ENCODE results near the gene CD83. TPM values are rescaled to one million over a fixed set of nuclear protein-coding genes. Genes with fewer than 3 reads are reported as not detected.

The CD83 gene
- total RNA-seq, 1 experiment from 2014 or later: 6.5 TPM

- no peak for DNase-seq
- CTCF ChIA-PET: no interaction called here
- H3K27me3 Mint-ChIP-seq (ENCODE audit: unreplicated experiment): no peaks in the 10 kb centered on the region
- TF ChIP-seq, protein P1, sequence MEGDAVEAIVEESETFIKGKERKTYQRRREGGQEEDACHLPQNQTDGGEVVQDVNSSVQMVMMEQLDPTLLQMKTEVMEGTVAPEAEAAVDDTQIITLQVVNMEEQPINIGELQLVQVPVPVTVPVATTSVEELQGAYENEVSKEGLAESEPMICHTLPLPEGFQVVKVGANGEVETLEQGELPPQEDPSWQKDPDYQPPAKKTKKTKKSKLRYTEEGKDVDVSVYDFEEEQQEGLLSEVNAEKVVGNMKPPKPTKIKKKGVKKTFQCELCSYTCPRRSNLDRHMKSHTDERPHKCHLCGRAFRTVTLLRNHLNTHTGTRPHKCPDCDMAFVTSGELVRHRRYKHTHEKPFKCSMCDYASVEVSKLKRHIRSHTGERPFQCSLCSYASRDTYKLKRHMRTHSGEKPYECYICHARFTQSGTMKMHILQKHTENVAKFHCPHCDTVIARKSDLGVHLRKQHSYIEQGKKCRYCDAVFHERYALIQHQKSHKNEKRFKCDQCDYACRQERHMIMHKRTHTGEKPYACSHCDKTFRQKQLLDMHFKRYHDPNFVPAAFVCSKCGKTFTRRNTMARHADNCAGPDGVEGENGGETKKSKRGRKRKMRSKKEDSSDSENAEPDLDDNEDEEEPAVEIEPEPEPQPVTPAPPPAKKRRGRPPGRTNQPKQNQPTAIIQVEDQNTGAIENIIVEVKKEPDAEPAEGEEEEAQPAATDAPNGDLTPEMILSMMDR (IDR thresholded peaks at IDR 0.05; ENCODE audit: unreplicated experiment): no peak
- H3K9me3 Mint-ChIP-seq (ENCODE audit: low read depth, unreplicated experiment): no peaks in the 10 kb centered on the region
- H3K27ac Mint-ChIP-seq (ENCODE audit: unreplicated experiment): peak overlapping the region; percentile 82
- intact Hi-C loops (cut with micrococcal nuclease; ENCODE audit: unreplicated experiment): no loop called here
- BruUV-seq (replicated peaks): TSS peak; percentile 46
- peaks cover 7% of the 10 kb centered on the region for H3K4me1 Mint-ChIP-seq (ENCODE audit: low read depth, unreplicated experiment)
- H3K4me3 Mint-ChIP-seq (ENCODE audit: low read depth, unreplicated experiment): peak overlapping the region; percentile 92
- peaks cover 14% of the 10 kb centered on the region for H3K36me3 Mint-ChIP-seq (ENCODE audit: insufficient read depth, unreplicated experiment)
These were observed 874 bp downstream of the CD83 start for GRCh38 chr6:14118446-14118845.

GRCh38 chr6:14119784-14120183 lies 2.2 kb downstream of the CD83 start:
- H3K36me3 Mint-ChIP-seq (ENCODE audit: insufficient read depth, unreplicated experiment): peaks cover 14% of the 10 kb centered on the region
- no peak overlapping the region for H3K27ac Mint-ChIP-seq (ENCODE audit: unreplicated experiment)
- TF ChIP-seq, protein P1 (IDR thresholded peaks at IDR 0.05; ENCODE audit: unreplicated experiment): no peak
- CTCF ChIA-PET: no interaction called here
- intact Hi-C loops (cut with micrococcal nuclease; ENCODE audit: unreplicated experiment): no loop called here
- BruUV-seq (replicated peaks): no TSS peak
- no peak for DNase-seq
- H3K4me3 Mint-ChIP-seq (ENCODE audit: low read depth, unreplicated experiment): no peak overlapping the region
- H3K4me1 Mint-ChIP-seq (ENCODE audit: low read depth, unreplicated experiment): peaks cover 7% of the 10 kb centered on the region
- H3K27me3 Mint-ChIP-seq (ENCODE audit: unreplicated experiment): no peaks in the 10 kb centered on the region
- H3K9me3 Mint-ChIP-seq (ENCODE audit: low read depth, unreplicated experiment): no peaks in the 10 kb centered on the region

GRCh38 chr6:14120546-14120945 lies 3.0 kb downstream of the CD83 start:
- no peak for DNase-seq
- Mint-ChIP-seq H3K4me1 (ENCODE audit: low read depth, unreplicated experiment) (peaks cover 7% of the 10 kb centered on the region), H3K36me3 (ENCODE audit: insufficient read depth, unreplicated experiment) (peaks cover 14% of the 10 kb centered on the region), H3K9me3 (ENCODE audit: low read depth, unreplicated experiment) (no peaks in the 10 kb centered on the region), H3K27ac (ENCODE audit: unreplicated experiment) (no peak overlapping the region), H3K4me3 (ENCODE audit: low read depth, unreplicated experiment) (no peak overlapping the region), H3K27me3 (ENCODE audit: unreplicated experiment) (no peaks in the 10 kb centered on the region)
- no TSS peak for BruUV-seq (replicated peaks)
- intact Hi-C loops (cut with micrococcal nuclease; ENCODE audit: unreplicated experiment): no loop called here
- CTCF ChIA-PET: no interaction called here
- TF ChIP-seq, protein P1 (IDR thresholded peaks at IDR 0.05; ENCODE audit: unreplicated experiment): no peak

GRCh38 chr6:14121936-14122344 lies 4.4 kb downstream of the CD83 start:
- Mint-ChIP-seq H3K36me3 (ENCODE audit: insufficient read depth, unreplicated experiment) (peaks cover 13% of the 10 kb centered on the region), H3K9me3 (ENCODE audit: low read depth, unreplicated experiment) (no peaks in the 10 kb centered on the region), H3K27ac (ENCODE audit: unreplicated experiment) (no peak overlapping the region), H3K4me3 (ENCODE audit: low read depth, unreplicated experiment) (no peak overlapping the region), H3K4me1 (ENCODE audit: low read depth, unreplicated experiment) (peaks cover 7% of the 10 kb centered on the region), H3K27me3 (ENCODE audit: unreplicated experiment) (no peaks in the 10 kb centered on the region)
- BruUV-seq (replicated peaks): no TSS peak
- intact Hi-C loops (cut with micrococcal nuclease; ENCODE audit: unreplicated experiment): no loop called here
- TF ChIP-seq, protein P1 (IDR thresholded peaks at IDR 0.05; ENCODE audit: unreplicated experiment): no peak
- CTCF ChIA-PET: no interaction called here
- no peak for DNase-seq
